Activated T-cell treated with anti-CD3 and anti-CD28 coated beads, Interleukin-2, amount 50 U/mL, for 72 hours (primary cell): Measurements from ENCODE around the gene PGK1. TPM values are rescaled to one million over a fixed set of nuclear protein-coding genes. Genes with fewer than 3 reads are reported as not detected.

ENCODE experiments used
- ATAC-seq, 2 donors: fragments of 150-1000 bp; cut with Tn5 transposase; replicated peaks in 1 of 2; 2 replicates each; pipeline ENCODE4 v1.10.0; 2021; ENCODE audit warnings: moderate library complexity in 2 of 2, mild to moderate bottlenecking in 1 of 2
- DNase-seq, 2 donors: peaks; one replicate each; pipeline ENCODE4 v3.0.0; 2021 to 2022; ENCODE audit warnings: mixed read lengths in 1 of 2
- H3K27ac Mint-ChIP-seq: one replicate; pipeline ENCODE4 v1.8.0; 2022; ENCODE audit warnings: mild to moderate bottlenecking, moderate library complexity, mixed read lengths
- H3K27me3 Mint-ChIP-seq: one replicate; pipeline ENCODE4 v1.8.0; 2022; ENCODE audit warnings: low read depth, mixed read lengths
- H3K36me3 Mint-ChIP-seq, 2 donors: one replicate each; pipeline ENCODE4 v1.8.0; 2022; ENCODE audit warnings: mixed read lengths in 2 of 2, mild to moderate bottlenecking in 1 of 2; ENCODE audit not compliant: insufficient read depth in 2 of 2
- H3K4me1 Mint-ChIP-seq: one replicate; pipeline ENCODE4 v1.8.0; 2022; ENCODE audit warnings: low read depth, mixed read lengths
- H3K4me3 Mint-ChIP-seq, 2 donors: one replicate each; pipeline ENCODE4 v1.8.0; 2022; ENCODE audit warnings: mild to moderate bottlenecking in 2 of 2, mixed read lengths in 2 of 2, moderate library complexity in 2 of 2
- H3K9me3 Mint-ChIP-seq, 2 donors: one replicate each; pipeline ENCODE4 v1.8.0; 2022; ENCODE audit warnings: mixed read lengths in 2 of 2
- total RNA-seq, 2 donors: library from RNA; stranded (reverse); gene quantifications; one replicate each; pipeline ENCODE4 v1.2.3, GENCODE V29; 2022

Gene PGK1
- total RNA-seq, 2 donors from 2014 or later = 345 to 457 TPM

- H3K36me3 Mint-ChIP-seq = peaks cover 18 to 20% of the 10 kb centered on the region in 2 donors
- no peak overlapping the region for H3K27ac Mint-ChIP-seq
- no peak for DNase-seq
- H3K4me1 Mint-ChIP-seq = peaks cover 15% of the 10 kb centered on the region
- H3K4me3 Mint-ChIP-seq = no peak overlapping the region
- H3K9me3 Mint-ChIP-seq = peaks cover 0 to 2% of the 10 kb centered on the region in 2 donors
- peaks cover 13% of the 10 kb centered on the region for H3K27me3 Mint-ChIP-seq
- ATAC-seq = no peak
Observed at GRCh38 chrX:78102091-78102490, 2.0 kb upstream of the PGK1 start.

- Mint-ChIP-seq H3K36me3 (peaks cover 20% of the 10 kb centered on the region in 2 donors), H3K4me1 (peaks cover 23% of the 10 kb centered on the region), H3K27me3 (peaks cover 13% of the 10 kb centered on the region), H3K4me3 (peak overlapping the region; percentile 80 to 99), H3K9me3 (peaks cover 0 to 2% of the 10 kb centered on the region in 2 donors), H3K27ac (peak overlapping the region; percentile 84)
- DNase-seq = no peak
- no peak for ATAC-seq
Observed at GRCh38 chrX:78103001-78103622, 936 bp upstream of the PGK1 start.

DNA sequence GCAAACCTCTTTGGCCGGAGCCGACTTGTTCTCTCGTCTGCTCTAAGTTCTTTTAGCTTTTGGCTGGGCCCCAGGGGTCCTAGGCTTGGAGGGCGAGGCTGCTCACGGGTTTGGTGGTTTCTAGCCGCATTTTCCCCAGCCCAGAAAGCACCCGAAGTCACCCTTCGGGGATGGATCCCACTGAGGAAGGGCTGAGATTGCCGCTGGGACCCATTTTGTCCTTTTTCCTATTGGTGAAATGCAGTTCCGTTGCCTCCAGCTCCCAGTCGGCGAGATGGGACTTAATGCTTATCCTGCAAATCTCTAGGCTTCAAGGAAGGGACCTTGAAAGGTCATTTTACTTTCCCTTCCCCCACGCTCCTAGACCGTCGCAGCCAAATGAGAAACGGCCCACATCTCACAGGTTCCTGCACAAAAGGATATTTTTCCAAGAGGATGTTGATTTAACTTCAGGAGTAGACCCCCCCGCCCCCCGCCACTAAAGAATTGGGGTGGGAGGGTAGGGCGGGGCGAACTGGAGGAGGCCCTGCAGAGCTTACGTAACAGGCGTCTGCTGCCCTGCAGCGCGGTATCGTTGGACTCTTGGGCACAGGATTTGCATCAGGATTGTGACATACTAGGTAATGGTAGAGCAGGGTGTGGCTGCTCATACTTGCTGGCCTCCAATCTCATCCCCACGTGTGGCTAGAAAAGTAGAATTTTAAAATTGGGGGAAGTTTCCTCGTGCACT, 564 bp downstream of the PGK1 start:
- peaks cover 38% of the 10 kb centered on the region for H3K4me1 Mint-ChIP-seq

DNA sequence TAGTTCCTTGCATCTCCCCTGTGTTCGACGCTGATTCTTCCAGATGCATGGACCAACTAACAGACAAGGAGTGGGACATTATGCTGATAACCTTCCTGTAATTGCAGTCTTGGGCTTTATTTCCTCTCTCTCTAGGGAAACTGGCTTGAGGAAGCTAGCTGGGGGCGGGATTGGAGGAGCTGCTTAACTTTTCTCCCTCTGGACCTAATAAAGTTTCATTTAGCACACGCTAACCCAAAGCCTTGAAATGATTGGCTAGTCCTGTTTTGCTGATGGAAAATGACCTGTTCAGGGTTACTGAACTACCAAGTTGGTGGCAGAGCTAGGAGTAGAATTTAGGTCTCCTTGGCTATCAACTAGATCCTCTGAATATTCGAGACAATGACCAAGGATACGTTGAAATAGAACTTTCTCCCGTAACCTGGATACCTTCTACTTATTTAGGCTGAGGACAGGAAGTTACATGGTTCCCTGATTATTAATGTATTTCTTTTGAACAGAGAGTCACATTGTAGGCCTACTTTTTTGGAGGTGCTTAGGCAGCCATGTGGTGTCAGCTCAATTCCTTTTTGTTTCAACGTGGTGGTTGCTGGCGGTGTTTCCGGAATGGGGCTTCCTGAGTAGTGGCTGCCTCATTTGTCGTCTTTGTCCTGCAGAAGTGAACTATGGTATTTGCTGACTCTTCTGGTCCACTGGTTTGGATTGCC, 2.0 kb downstream of the PGK1 start:
- Mint-ChIP-seq H3K36me3 (peaks cover 18 to 20% of the 10 kb centered on the region in 2 donors), H3K9me3 (no peaks in the 10 kb centered on the region), H3K27ac (peak overlapping the region; percentile 97), H3K4me3 (peak overlapping the region; percentile 80 to 99), H3K27me3 (peaks cover 4% of the 10 kb centered on the region), H3K4me1 (peaks cover 41% of the 10 kb centered on the region)
- ATAC-seq (no peak), DNase-seq (peak in 1 of 2 donors; percentile 24)

More for the DNA sequence above, 564 bp downstream of the PGK1 start:
- Mint-ChIP-seq H3K9me3 (peaks cover 0 to 2% of the 10 kb centered on the region in 2 donors), H3K36me3 (peaks cover 20% of the 10 kb centered on the region in 2 donors), H3K27me3 (peaks cover 13% of the 10 kb centered on the region), H3K27ac (peak overlapping the region; percentile 97), H3K4me3 (peak overlapping the region; percentile 80 to 99)
- DNase-seq (peak in 1 of 2 donors; percentile 18), ATAC-seq (no peak)

DNA sequence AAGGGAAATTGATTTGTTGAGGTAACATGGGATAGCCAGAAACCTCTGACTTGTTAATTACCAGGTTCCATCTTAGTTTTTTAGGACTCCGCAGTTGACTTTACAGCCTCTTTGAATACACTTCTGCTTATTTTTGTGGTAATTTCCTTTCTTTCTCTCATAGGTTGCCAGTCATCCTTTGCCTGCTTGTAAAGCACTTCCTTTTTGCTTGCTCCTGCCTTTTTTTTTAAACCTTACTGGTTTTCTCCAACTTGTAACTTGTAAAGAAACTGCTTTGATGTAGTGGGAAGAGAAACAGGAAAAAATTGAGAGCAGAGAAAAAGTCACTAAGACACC, 2.6 kb downstream of the PGK1 start:
- no peak for DNase-seq
- H3K4me3 Mint-ChIP-seq = peak overlapping the region; percentile 80 to 99
- peaks cover 18 to 20% of the 10 kb centered on the region in 2 donors for H3K36me3 Mint-ChIP-seq
- H3K27me3 Mint-ChIP-seq = no peaks in the 10 kb centered on the region
- no peak for ATAC-seq
- H3K9me3 Mint-ChIP-seq = no peaks in the 10 kb centered on the region
- H3K27ac Mint-ChIP-seq = peak overlapping the region; percentile 97
- H3K4me1 Mint-ChIP-seq = peaks cover 41% of the 10 kb centered on the region

GRCh38 chrX:78109458-78109857, 5.4 kb downstream of the PGK1 start:
- H3K4me1 Mint-ChIP-seq = peaks cover 36% of the 10 kb centered on the region

GRCh38 chrX:78111140-78111931, 7.3 kb downstream of the PGK1 start:
- Mint-ChIP-seq H3K27me3 (no peaks in the 10 kb centered on the region), H3K9me3 (no peaks in the 10 kb centered on the region), H3K4me1 (peaks cover 36% of the 10 kb centered on the region), H3K4me3 (peak overlapping the region in 1 of 2 donors; percentile 22), H3K27ac (no peak overlapping the region), H3K36me3 (peaks cover 7 to 17% of the 10 kb centered on the region in 2 donors)
- DNase-seq = no peak
- no peak for ATAC-seq

More at GRCh38 chrX:78109458-78109857, 5.4 kb downstream of the PGK1 start:
- Mint-ChIP-seq H3K36me3 (peaks cover 18 to 29% of the 10 kb centered on the region in 2 donors), H3K4me3 (peak overlapping the region; percentile 80 to 95), H3K27me3 (no peaks in the 10 kb centered on the region), H3K9me3 (no peaks in the 10 kb centered on the region), H3K27ac (peak overlapping the region; percentile 97)
- ATAC-seq (peak; percentile 62 to 70), DNase-seq (peak in 1 of 2 donors; percentile 13)

GRCh38 chrX:78116365-78116764, 12.3 kb downstream of the PGK1 start:
- Mint-ChIP-seq H3K9me3 (no peaks in the 10 kb centered on the region), H3K4me1 (peaks cover 23% of the 10 kb centered on the region), H3K27ac (peak overlapping the region; percentile 95), H3K27me3 (no peaks in the 10 kb centered on the region), H3K36me3 (peaks cover 8 to 26% of the 10 kb centered on the region in 2 donors), H3K4me3 (peak overlapping the region in 1 of 2 donors; percentile 9)
- DNase-seq = no peak
- ATAC-seq = no peak

DNA sequence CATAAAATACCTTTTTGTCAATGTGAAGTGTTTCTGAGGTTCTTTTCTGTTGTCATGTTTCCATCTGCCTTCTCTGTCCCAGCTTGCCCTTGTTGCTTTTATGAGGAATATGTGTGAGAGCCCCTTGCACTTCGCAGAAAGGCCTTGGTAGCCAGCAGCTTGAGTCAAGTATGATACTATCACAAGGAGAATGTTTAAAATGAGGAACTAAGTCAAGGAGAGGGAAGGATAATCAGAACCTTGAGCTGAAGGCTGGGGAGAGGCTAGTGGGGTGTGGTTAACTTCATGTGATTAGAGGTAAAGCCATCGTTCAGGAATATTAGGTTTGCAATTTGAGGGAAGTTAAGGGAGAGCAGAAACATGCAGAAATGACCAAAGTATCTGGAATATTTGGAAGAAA, 12.7 kb downstream of the PGK1 start:
- ATAC-seq (no peak), DNase-seq (no peak)
- Mint-ChIP-seq H3K36me3 (peaks cover 11 to 27% of the 10 kb centered on the region in 2 donors), H3K4me3 (peak overlapping the region in 1 of 2 donors; percentile 9), H3K9me3 (no peaks in the 10 kb centered on the region), H3K4me1 (peaks cover 26% of the 10 kb centered on the region), H3K27ac (peak overlapping the region; percentile 95), H3K27me3 (no peaks in the 10 kb centered on the region)

GRCh38 chrX:78118628-78119027, 14.6 kb downstream of the PGK1 start:
- peaks cover 44% of the 10 kb centered on the region for H3K4me1 Mint-ChIP-seq
- DNase-seq (no peak), ATAC-seq (no peak)
- peaks cover 17 to 29% of the 10 kb centered on the region in 2 donors for H3K36me3 Mint-ChIP-seq
- no peaks in the 10 kb centered on the region for H3K27me3 Mint-ChIP-seq
- no peak overlapping the region for H3K4me3 Mint-ChIP-seq
- H3K9me3 Mint-ChIP-seq = no peaks in the 10 kb centered on the region
- H3K27ac Mint-ChIP-seq = no peak overlapping the region

- Mint-ChIP-seq H3K4me3 (no peak overlapping the region), H3K27me3 (no peaks in the 10 kb centered on the region), H3K4me1 (peaks cover 43% of the 10 kb centered on the region), H3K36me3 (peaks cover 16 to 29% of the 10 kb centered on the region in 2 donors), H3K9me3 (no peaks in the 10 kb centered on the region), H3K27ac (no peak overlapping the region)
- no peak for ATAC-seq
- DNase-seq = no peak
Observed at GRCh38 chrX:78119521-78120227, 15.6 kb downstream of the PGK1 start.

DNA sequence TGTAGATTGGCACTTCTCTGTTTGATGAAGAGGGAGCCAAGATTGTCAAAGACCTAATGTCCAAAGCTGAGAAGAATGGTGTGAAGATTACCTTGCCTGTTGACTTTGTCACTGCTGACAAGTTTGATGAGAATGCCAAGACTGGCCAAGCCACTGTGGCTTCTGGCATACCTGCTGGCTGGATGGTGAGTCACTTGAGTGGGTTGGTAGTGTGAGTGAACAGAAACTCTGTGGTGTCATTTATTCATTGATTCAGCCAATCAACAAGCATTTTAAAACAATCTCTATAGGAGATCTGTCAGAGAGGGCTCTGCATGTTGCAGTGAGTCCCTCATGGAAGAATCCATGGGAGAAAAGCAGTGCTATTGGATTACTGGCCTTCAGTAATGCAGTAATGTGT, 19.1 kb downstream of the PGK1 start:
- H3K4me1 Mint-ChIP-seq = peaks cover 36% of the 10 kb centered on the region
- H3K27me3 Mint-ChIP-seq = no peaks in the 10 kb centered on the region
- peak overlapping the region; percentile 90 for H3K27ac Mint-ChIP-seq
- peaks cover 14 to 35% of the 10 kb centered on the region in 2 donors for H3K36me3 Mint-ChIP-seq
- H3K9me3 Mint-ChIP-seq = no peaks in the 10 kb centered on the region
- DNase-seq (peak; percentile 31 to 56), ATAC-seq (peak; percentile 92 to 93)
- H3K4me3 Mint-ChIP-seq = peak overlapping the region; percentile 28 to 39
